A549 treated with AZD2906 at 1 μM for 4 hours (cell line): ENCODE data around the gene MED25. TPM values are rescaled to one million over a fixed set of nuclear protein-coding genes. Genes with fewer than 3 reads are reported as not detected.

ENCODE experiments used
- total RNA-seq: library from RNA; stranded (reverse); fragments of 200-300 nt; extraction: Qiagen RNA extraction; gene quantifications from 5 replicates; pipeline ENCODE4 v1.2.3, GENCODE V29; 2022

MED25 gene
- 50.2 to 70.6 TPM (median 70.4 TPM) in 5 replicates for total RNA-seq

GRCh38 chr19:49817964-49818648, at the start of gene MED25:
MED25 (plus strand) TSS chr19:49818289; CDS start chr19:49818342, 53 bp downstream.

GRCh38 chr19:49812997-49813861, 4.9 kb upstream of the MED25 start, which contains the start of gene FUZ:
FUZ (minus strand) TSS chr19:49813292; CDS start chr19:49813106, 186 bp downstream.

GRCh38 chr19:49850487-49851342, 32.6 kb downstream of the MED25 start, which contains the start of gene PTOV1:
PTOV1 (plus strand) TSS chr19:49851159.

GRCh38 chr19:49866933-49867782, 49.1 kb downstream of the MED25 start, which contains the start of gene PNKP:
PNKP (minus strand) TSS chr19:49867576; CDS start chr19:49867204, 372 bp downstream.

GRCh38 chr19:49877020-49877878, 59.2 kb downstream of the MED25 start, which contains the start of the genes AKT1S1 and TBC1D17:
AKT1S1 (minus strand) TSS chr19:49877355; CDS start chr19:49873295, 4,060 bp downstream.
TBC1D17 (plus strand) TSS chr19:49877702; CDS start chr19:49877724, 22 bp downstream.

Other genes starting within 250 kb of the MED25 start
- gene NOSIP, start 237.7 kb upstream of the MED25 start, total RNA-seq = 87.6 to 112 TPM (median 109 TPM) in 5 replicates
- gene PRRG2, start 237.0 kb upstream of the MED25 start, total RNA-seq = 0.85 to 1.1 TPM (median 0.96 TPM) in 5 replicates
- gene PRR12, start 227.1 kb upstream of the MED25 start, total RNA-seq = 31.0 to 38.2 TPM (median 37.4 TPM) in 5 replicates
- 105 to 173 TPM (median 169 TPM) in 5 replicates for gene RRAS, start 178.1 kb upstream of the MED25 start, total RNA-seq
- 50.8 to 69.8 TPM (median 67.0 TPM) in 5 replicates for gene SCAF1, start 176.1 kb upstream of the MED25 start, total RNA-seq
- 83.6 to 102 TPM (median 97.5 TPM) in 5 replicates for gene IRF3, start 152.4 kb upstream of the MED25 start, total RNA-seq
- 57.1 to 73.6 TPM (median 72.4 TPM) in 5 replicates for gene BCL2L12, start 152.4 kb upstream of the MED25 start, total RNA-seq
- gene PRMT1, start 141.0 kb upstream of the MED25 start, total RNA-seq = 403 to 431 TPM (median 410 TPM) in 5 replicates
- gene ADM5, start 128.7 kb upstream of the MED25 start, total RNA-seq = 2.9 to 5.7 TPM (median 5.0 TPM) in 5 replicates
- gene CPT1C, start 127.2 kb upstream of the MED25 start, total RNA-seq = 9.8 to 15.7 TPM (median 12.9 TPM) in 5 replicates
- gene TSKS, start 55.0 kb upstream of the MED25 start, total RNA-seq = not detected in 5 replicates
- gene AP2A1, start 51.3 kb upstream of the MED25 start, total RNA-seq = 45.0 to 59.7 TPM (median 55.3 TPM) in 5 replicates
- 14.8 to 15.7 TPM (median 15.3 TPM) in 5 replicates for gene FUZ, start 5.0 kb upstream of the MED25 start, total RNA-seq
- gene PTOV1, start 32.9 kb downstream of the MED25 start, total RNA-seq = 105 to 154 TPM (median 149 TPM) in 5 replicates
- gene PNKP, start 49.3 kb downstream of the MED25 start, total RNA-seq = 34.8 to 51.2 TPM (median 47.0 TPM) in 5 replicates
- gene AKT1S1, start 59.1 kb downstream of the MED25 start, total RNA-seq = 68.1 to 118 TPM (median 112 TPM) in 5 replicates
- 19.9 to 22.5 TPM (median 21.7 TPM) in 5 replicates for gene TBC1D17, start 59.4 kb downstream of the MED25 start, total RNA-seq
- 0.74 to 0.86 TPM (median 0.79 TPM) in 5 replicates for gene IL4I1, start 78.6 kb downstream of the MED25 start, total RNA-seq
- 46.4 to 52.5 TPM (median 47.7 TPM) in 5 replicates for gene ATF5, start 110.9 kb downstream of the MED25 start, total RNA-seq
- 75.7 to 88.4 TPM (median 84.1 TPM) in 5 replicates for gene NUP62, start 111.2 kb downstream of the MED25 start, total RNA-seq
- gene SIGLEC11, start 142.9 kb downstream of the MED25 start, total RNA-seq = 0.09 to 0.17 TPM (median 0.09 TPM) in 5 replicates
- gene VRK3, start 207.1 kb downstream of the MED25 start, total RNA-seq = 37.6 to 39.0 TPM (median 38.3 TPM) in 5 replicates
- 7.5 to 10.3 TPM (median 9.5 TPM) in 5 replicates for gene ZNF473, start 207.7 kb downstream of the MED25 start, total RNA-seq